Smooth muscle cell (in vitro differentiated cells): ENCODE results near the gene PREX1. TPM values are rescaled to one million over a fixed set of nuclear protein-coding genes. Genes with fewer than 3 reads are reported as not detected.
"Not testable (repeated sequence)": the region's sequence is repeated elsewhere in the genome, so short reads cannot be mapped to it uniquely, and the experiment has no call there.

Experiments
- DNase-seq: peaks from one replicate; lab custom pipeline; 2025; ENCODE audit not compliant: unreplicated experiment; lab: John Stamatoyannopoulos, UW
- H2AFZ ChIP-seq: fragments of 200-600 bp; sonication (generic); 2 replicates; pipeline ENCODE4 v1.6.0; 2016; ENCODE audit warnings: antibody characterized with exemption, low read depth, mild to moderate bottlenecking
- H3F3A ChIP-seq: fragments of 200-600 bp; sonication (generic); 2 replicates; pipeline ENCODE4 v1.6.0; 2017; ENCODE audit warnings: antibody characterized with exemption, low read depth
- H3K27ac ChIP-seq: fragments of 200-600 bp; sonication (generic); 2 replicates; pipeline ENCODE4 v1.5.1; 2016; ENCODE audit warnings: low read depth, mild to moderate bottlenecking
- H3K27me3 ChIP-seq: fragments of 200-600 bp; sonication (generic); 2 replicates; pipeline ENCODE4 v1.6.1; 2016; ENCODE audit warnings: low read depth, mild to moderate bottlenecking
- H3K36me3 ChIP-seq: fragments of 200-600 bp; sonication (generic); 2 replicates; pipeline ENCODE4 v1.5.1; 2016; ENCODE audit warnings: low read depth
- H3K4me1 ChIP-seq: fragments of 200-600 bp; sonication (generic); 2 replicates; pipeline ENCODE4 v1.5.1; 2016; ENCODE audit warnings: low read depth
- H3K4me2 ChIP-seq: fragments of 200-600 bp; sonication (generic); 2 replicates; pipeline ENCODE4 v1.6.0; 2016; ENCODE audit warnings: mild to moderate bottlenecking
- H3K4me3 ChIP-seq: fragments of 200-600 bp; sonication (generic); 2 replicates; pipeline ENCODE4 v1.5.1; 2016; ENCODE audit warnings: mild to moderate bottlenecking
- H3K79me2 ChIP-seq: fragments of 200-600 bp; sonication (generic); 2 replicates; pipeline ENCODE4 v1.6.0; 2016; ENCODE audit warnings: low read depth, mild to moderate bottlenecking
- H3K9ac ChIP-seq: fragments of 200-600 bp; sonication (generic); 2 replicates; pipeline ENCODE4 v1.6.0; 2016; ENCODE audit warnings: low read depth
- H3K9me3 ChIP-seq: fragments of 200-600 bp; sonication (generic); replicated peaks from 2 replicates; pipeline ENCODE4 v1.5.1; 2016; ENCODE audit warnings: low read depth
- H4K20me1 ChIP-seq: fragments of 200-600 bp; sonication (generic); 2 replicates; pipeline ENCODE4 v1.6.0; 2016; ENCODE audit warnings: low read depth
- WGBS: methylation state at CpG from one replicate; pipeline ENCODE4 v1.1.7; 2016; ENCODE audit warnings: low lambda C conversion rate; 5-methylcytosine and 5-hydroxymethylcytosine counted together
- polyA plus RNA-seq: library from polyadenylated mRNA; unstranded; fragments of >200 nt; fragmentation: Nextera tagmentation; extraction: Ambion mirVana; gene quantifications from 2 replicates; pipeline ENCODE4 v1.2.1, GENCODE V29; 2016
- total RNA-seq: library from RNA; depleted of rRNA; stranded (reverse); fragments of >200 nt; gene quantifications from 2 replicates; pipeline ENCODE4 v1.2.3, GENCODE V29; 2014
- TF ChIP-seq, protein P1 (sequence below): fragments of 200-600 bp; sonication (generic); IDR thresholded peaks from 2 replicates; pipeline ENCODE4 v1.5.1; 2017; ENCODE audit warnings: borderline replicate concordance, mild to moderate bottlenecking, antibody characterized with exemption; ENCODE audit not compliant: insufficient read depth, poor library complexity, severe bottlenecking

The PREX1 gene
- total and polyA plus RNA-seq, 2 experiments from 2014 or later, result 0.04 to 0.30 TPM

GRCh38 chr20:48826883-48827771 is 672 bp downstream of the PREX1 start:
- WGBS, result 2% methylated on average over 67 of the region's 72 CpGs
- Histone ChIP-seq H4K20me1 (no peaks in the 10 kb centered on the region), H3K27ac (no peak overlapping the region)

GRCh38 chr20:48826480-48826879 is 1.3 kb downstream of the PREX1 start:
- H3K79me2 ChIP-seq, H3K27ac ChIP-seq, H2AFZ ChIP-seq, H4K20me1 ChIP-seq, H3F3A ChIP-seq, H3K36me3 ChIP-seq, DNase-seq, H3K9ac ChIP-seq, H3K9me3 ChIP-seq: not testable (repeated sequence)
- peak overlapping the region; percentile 82 for H3K4me2 ChIP-seq
- H3K27me3 ChIP-seq, result peaks cover 32% of the 10 kb centered on the region
- WGBS, result 5% methylated on average over 17 of the region's 17 CpGs
- peak overlapping the region; percentile 47 for H3K4me3 ChIP-seq
- peaks cover 19% of the 10 kb centered on the region for H3K4me1 ChIP-seq

More at GRCh38 chr20:48826883-48827771, 672 bp downstream of the PREX1 start:
- no peaks in the 10 kb centered on the region for H3F3A ChIP-seq
- no peaks in the 10 kb centered on the region for H3K36me3 ChIP-seq
- peaks cover 19% of the 10 kb centered on the region for H3K4me1 ChIP-seq
- H2AFZ ChIP-seq, result peak overlapping the region; percentile 31
- H3K4me3 ChIP-seq, result peak overlapping the region; percentile 47
- peak overlapping the region; percentile 82 for H3K4me2 ChIP-seq
- H3K27me3 ChIP-seq, result peaks cover 32% of the 10 kb centered on the region
- no peaks in the 10 kb centered on the region for H3K79me2 ChIP-seq
- H3K9me3 ChIP-seq, result no peaks in the 10 kb centered on the region
- no peak overlapping the region for H3K9ac ChIP-seq
- TF ChIP-seq, protein P1, sequence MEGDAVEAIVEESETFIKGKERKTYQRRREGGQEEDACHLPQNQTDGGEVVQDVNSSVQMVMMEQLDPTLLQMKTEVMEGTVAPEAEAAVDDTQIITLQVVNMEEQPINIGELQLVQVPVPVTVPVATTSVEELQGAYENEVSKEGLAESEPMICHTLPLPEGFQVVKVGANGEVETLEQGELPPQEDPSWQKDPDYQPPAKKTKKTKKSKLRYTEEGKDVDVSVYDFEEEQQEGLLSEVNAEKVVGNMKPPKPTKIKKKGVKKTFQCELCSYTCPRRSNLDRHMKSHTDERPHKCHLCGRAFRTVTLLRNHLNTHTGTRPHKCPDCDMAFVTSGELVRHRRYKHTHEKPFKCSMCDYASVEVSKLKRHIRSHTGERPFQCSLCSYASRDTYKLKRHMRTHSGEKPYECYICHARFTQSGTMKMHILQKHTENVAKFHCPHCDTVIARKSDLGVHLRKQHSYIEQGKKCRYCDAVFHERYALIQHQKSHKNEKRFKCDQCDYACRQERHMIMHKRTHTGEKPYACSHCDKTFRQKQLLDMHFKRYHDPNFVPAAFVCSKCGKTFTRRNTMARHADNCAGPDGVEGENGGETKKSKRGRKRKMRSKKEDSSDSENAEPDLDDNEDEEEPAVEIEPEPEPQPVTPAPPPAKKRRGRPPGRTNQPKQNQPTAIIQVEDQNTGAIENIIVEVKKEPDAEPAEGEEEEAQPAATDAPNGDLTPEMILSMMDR, result no peak
- no peak for DNase-seq

DNA sequence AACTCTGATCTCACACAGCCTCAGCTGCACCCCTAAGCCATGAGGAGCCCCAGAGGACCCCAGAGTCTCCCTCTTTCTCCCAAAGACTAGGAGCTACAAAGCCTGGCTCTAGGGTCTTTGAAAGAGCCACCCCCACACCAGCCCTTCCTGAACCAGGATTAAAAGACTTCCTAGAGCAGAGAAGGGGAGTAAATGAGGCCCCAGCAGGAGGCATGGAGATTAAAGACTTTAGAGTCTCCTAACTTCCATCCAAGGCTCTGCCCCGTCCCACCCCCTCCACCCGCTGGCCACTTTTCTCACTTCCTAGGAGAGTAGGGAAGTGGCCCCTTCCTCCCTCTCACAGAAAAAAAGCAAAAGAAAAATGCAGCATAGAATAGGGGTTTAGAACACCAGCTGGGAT is 1.7 kb downstream of the PREX1 start:
- Histone ChIP-seq H3K9ac (no peak overlapping the region), H3F3A (no peaks in the 10 kb centered on the region), H3K27me3 (peaks cover 32% of the 10 kb centered on the region), H2AFZ (no peak overlapping the region), H3K36me3 (no peaks in the 10 kb centered on the region), H3K79me2 (no peaks in the 10 kb centered on the region), H3K9me3 (no peaks in the 10 kb centered on the region), H3K4me1 (peaks cover 19% of the 10 kb centered on the region), H3K27ac (no peak overlapping the region), H3K4me3 (no peak overlapping the region), H4K20me1 (no peaks in the 10 kb centered on the region), H3K4me2 (peak overlapping the region; percentile 82)
- no peak for DNase-seq
- WGBS, result 0% methylated on average over 2 of the region's 2 CpGs
- TF ChIP-seq, protein P1, result no peak

- H3K9ac ChIP-seq, result no peak overlapping the region
- no peaks in the 10 kb centered on the region for H3K79me2 ChIP-seq
- H3K4me1 ChIP-seq, result peaks cover 19% of the 10 kb centered on the region
- no peaks in the 10 kb centered on the region for H3K36me3 ChIP-seq
- H3F3A ChIP-seq, result no peaks in the 10 kb centered on the region
- no peaks in the 10 kb centered on the region for H4K20me1 ChIP-seq
- TF ChIP-seq, protein P1, result no peak
- H2AFZ ChIP-seq, result no peak overlapping the region
- peaks cover 32% of the 10 kb centered on the region for H3K27me3 ChIP-seq
- 70% methylated on average over 4 of the region's 4 CpGs for WGBS
- no peak overlapping the region for H3K4me3 ChIP-seq
- DNase-seq, result no peak
- H3K27ac ChIP-seq, result no peak overlapping the region
- H3K9me3 ChIP-seq, result no peaks in the 10 kb centered on the region
- H3K4me2 ChIP-seq, result no peak overlapping the region
Measured at GRCh38 chr20:48825566-48825920, 2.3 kb downstream of the PREX1 start.
